Osteocyte (in vitro differentiated cells): ENCODE results near the gene SERP1. TPM values are rescaled to one million over a fixed set of nuclear protein-coding genes. Genes with fewer than 3 reads are reported as not detected.
A peak's percentile ranks its signal among the peaks of the same experiment; 100 is the strongest.

Source experiments
- DNase-seq: peaks from one replicate; pipeline ENCODE4 v3.0.0; 2021; ENCODE audit warnings: mixed read lengths; ENCODE audit not compliant: unreplicated experiment; ENCODE audit errors: extremely low spot score
- H3K27ac Mint-ChIP-seq: one replicate; pipeline ENCODE4 v1.8.0; 2021; ENCODE audit warnings: mild to moderate bottlenecking, mixed read lengths; ENCODE audit not compliant: unreplicated experiment
- H3K27me3 Mint-ChIP-seq: one replicate; pipeline ENCODE4 v1.8.0; 2021; ENCODE audit warnings: mixed read lengths; ENCODE audit not compliant: unreplicated experiment
- H3K36me3 Mint-ChIP-seq: one replicate; pipeline ENCODE4 v1.8.0; 2021; ENCODE audit warnings: mixed read lengths; ENCODE audit not compliant: unreplicated experiment
- H3K4me1 Mint-ChIP-seq: one replicate; pipeline ENCODE4 v1.8.0; 2021; ENCODE audit warnings: mixed read lengths; ENCODE audit not compliant: unreplicated experiment
- H3K4me3 Mint-ChIP-seq: one replicate; pipeline ENCODE4 v1.8.0; 2021; ENCODE audit warnings: mild to moderate bottlenecking, moderate library complexity, mixed read lengths; ENCODE audit not compliant: unreplicated experiment
- H3K9me3 Mint-ChIP-seq: one replicate; pipeline ENCODE4 v1.8.0; 2021; ENCODE audit warnings: mixed read lengths; ENCODE audit not compliant: unreplicated experiment
- total RNA-seq: library from RNA; stranded (reverse); gene quantifications from 2 replicates; pipeline ENCODE4 v1.2.1, GENCODE V29; 2021
- TF ChIP-seq, protein P1 (sequence below): fragments of 200-600 bp; sonication (generic); IDR thresholded peaks from 2 replicates; pipeline ENCODE4 v1.5.0; 2021; ENCODE audit warnings: antibody characterized with exemption, mild to moderate bottlenecking, moderate library complexity

The SERP1 gene
- total RNA-seq, 1 donor from 2014 or later, result 81.3 TPM

- Mint-ChIP-seq H3K27ac (no peak overlapping the region), H3K4me1 (peaks cover 4% of the 10 kb centered on the region), H3K27me3 (no peaks in the 10 kb centered on the region), H3K4me3 (no peak overlapping the region), H3K9me3 (no peaks in the 10 kb centered on the region), H3K36me3 (peaks cover 35% of the 10 kb centered on the region)
- no peak for DNase-seq
- TF ChIP-seq, protein P1, sequence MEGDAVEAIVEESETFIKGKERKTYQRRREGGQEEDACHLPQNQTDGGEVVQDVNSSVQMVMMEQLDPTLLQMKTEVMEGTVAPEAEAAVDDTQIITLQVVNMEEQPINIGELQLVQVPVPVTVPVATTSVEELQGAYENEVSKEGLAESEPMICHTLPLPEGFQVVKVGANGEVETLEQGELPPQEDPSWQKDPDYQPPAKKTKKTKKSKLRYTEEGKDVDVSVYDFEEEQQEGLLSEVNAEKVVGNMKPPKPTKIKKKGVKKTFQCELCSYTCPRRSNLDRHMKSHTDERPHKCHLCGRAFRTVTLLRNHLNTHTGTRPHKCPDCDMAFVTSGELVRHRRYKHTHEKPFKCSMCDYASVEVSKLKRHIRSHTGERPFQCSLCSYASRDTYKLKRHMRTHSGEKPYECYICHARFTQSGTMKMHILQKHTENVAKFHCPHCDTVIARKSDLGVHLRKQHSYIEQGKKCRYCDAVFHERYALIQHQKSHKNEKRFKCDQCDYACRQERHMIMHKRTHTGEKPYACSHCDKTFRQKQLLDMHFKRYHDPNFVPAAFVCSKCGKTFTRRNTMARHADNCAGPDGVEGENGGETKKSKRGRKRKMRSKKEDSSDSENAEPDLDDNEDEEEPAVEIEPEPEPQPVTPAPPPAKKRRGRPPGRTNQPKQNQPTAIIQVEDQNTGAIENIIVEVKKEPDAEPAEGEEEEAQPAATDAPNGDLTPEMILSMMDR, result no peak
Measured at GRCh38 chr3:150564243-150564642, 17.9 kb upstream of the SERP1 start.

- DNase-seq, result no peak
- no peak overlapping the region for H3K27ac Mint-ChIP-seq
- H3K4me3 Mint-ChIP-seq, result no peak overlapping the region
- H3K36me3 Mint-ChIP-seq, result peaks cover 24% of the 10 kb centered on the region
- H3K27me3 Mint-ChIP-seq, result no peaks in the 10 kb centered on the region
- TF ChIP-seq, protein P1, result no peak
- H3K9me3 Mint-ChIP-seq, result no peaks in the 10 kb centered on the region
- no peaks in the 10 kb centered on the region for H3K4me1 Mint-ChIP-seq
Measured at GRCh38 chr3:150557725-150558124, 11.4 kb upstream of the SERP1 start.

- peaks cover 27% of the 10 kb centered on the region for H3K36me3 Mint-ChIP-seq
- no peaks in the 10 kb centered on the region for H3K27me3 Mint-ChIP-seq
- DNase-seq, result no peak
- H3K27ac Mint-ChIP-seq, result no peak overlapping the region
- no peaks in the 10 kb centered on the region for H3K4me1 Mint-ChIP-seq
- no peaks in the 10 kb centered on the region for H3K9me3 Mint-ChIP-seq
- H3K4me3 Mint-ChIP-seq, result no peak overlapping the region
- TF ChIP-seq, protein P1, result no peak
Measured at GRCh38 chr3:150556792-150557191, 10.5 kb upstream of the SERP1 start.

GRCh38 chr3:150555859-150556436 is 9.7 kb upstream of the SERP1 start:
- H3K4me3 Mint-ChIP-seq, result no peak overlapping the region
- no peaks in the 10 kb centered on the region for H3K4me1 Mint-ChIP-seq
- TF ChIP-seq, protein P1, result no peak
- H3K36me3 Mint-ChIP-seq, result peaks cover 27% of the 10 kb centered on the region
- no peak overlapping the region for H3K27ac Mint-ChIP-seq
- H3K9me3 Mint-ChIP-seq, result no peaks in the 10 kb centered on the region
- DNase-seq, result no peak
- H3K27me3 Mint-ChIP-seq, result no peaks in the 10 kb centered on the region

GRCh38 chr3:150547045-150547741 is 897 bp upstream of the SERP1 start:
- peaks cover 17% of the 10 kb centered on the region for H3K36me3 Mint-ChIP-seq
- H3K27ac Mint-ChIP-seq, result peak overlapping the region; percentile 100
- DNase-seq, result no peak
- TF ChIP-seq, protein P1, result no peak
- H3K27me3 Mint-ChIP-seq, result no peaks in the 10 kb centered on the region
- H3K4me1 Mint-ChIP-seq, result peaks cover 32% of the 10 kb centered on the region
- peak overlapping the region; percentile 100 for H3K4me3 Mint-ChIP-seq
- no peaks in the 10 kb centered on the region for H3K9me3 Mint-ChIP-seq
